ENCODE data around the gene MXI1.

DNA sequence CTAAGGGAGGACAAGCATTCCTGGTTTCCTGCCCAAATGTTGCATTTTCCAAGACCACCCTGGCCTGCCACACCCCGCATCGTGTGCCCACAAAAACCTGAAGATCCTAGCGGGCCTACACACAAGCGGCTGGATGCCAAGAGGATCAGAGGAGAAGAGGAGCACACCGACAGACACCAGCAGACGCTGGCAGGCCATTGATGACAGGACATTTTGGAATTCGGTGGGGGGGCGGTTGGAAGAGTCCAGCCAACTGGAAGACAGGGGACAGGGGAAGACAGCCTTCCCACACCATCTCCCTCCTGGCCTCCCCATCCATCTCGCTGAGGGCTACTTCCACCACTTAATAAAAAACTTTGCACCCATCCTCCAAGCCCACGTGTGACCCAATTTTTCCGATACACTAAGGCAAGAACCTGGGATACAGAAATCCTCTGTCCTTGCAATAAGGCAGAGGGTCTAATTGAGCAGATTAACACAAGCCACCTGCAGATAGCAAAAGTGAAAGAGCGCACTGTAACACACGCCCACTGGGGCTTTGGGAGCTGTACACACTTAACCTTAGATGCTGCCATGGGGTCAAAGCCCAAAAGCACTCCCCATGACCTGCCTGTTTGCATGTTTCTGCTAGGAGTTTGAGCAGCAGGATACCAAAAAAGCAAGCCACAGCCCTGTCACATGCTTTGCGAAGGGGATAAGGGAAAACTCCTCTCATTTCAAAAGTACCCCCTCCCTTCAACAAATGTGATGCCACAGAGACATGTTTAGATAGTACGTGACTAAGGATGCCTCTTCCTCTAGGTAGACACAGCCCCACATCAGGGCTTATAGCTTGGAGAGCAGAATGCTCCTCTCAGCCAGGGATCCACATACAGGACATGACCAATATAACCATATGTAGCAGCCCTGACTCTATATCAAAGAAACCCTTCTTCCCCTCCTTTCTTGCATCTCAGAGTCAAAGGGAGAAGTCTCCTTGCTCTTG lies 110.8 kb downstream of the MXI1 start:
- TF ChIP-seq, protein P1, sequence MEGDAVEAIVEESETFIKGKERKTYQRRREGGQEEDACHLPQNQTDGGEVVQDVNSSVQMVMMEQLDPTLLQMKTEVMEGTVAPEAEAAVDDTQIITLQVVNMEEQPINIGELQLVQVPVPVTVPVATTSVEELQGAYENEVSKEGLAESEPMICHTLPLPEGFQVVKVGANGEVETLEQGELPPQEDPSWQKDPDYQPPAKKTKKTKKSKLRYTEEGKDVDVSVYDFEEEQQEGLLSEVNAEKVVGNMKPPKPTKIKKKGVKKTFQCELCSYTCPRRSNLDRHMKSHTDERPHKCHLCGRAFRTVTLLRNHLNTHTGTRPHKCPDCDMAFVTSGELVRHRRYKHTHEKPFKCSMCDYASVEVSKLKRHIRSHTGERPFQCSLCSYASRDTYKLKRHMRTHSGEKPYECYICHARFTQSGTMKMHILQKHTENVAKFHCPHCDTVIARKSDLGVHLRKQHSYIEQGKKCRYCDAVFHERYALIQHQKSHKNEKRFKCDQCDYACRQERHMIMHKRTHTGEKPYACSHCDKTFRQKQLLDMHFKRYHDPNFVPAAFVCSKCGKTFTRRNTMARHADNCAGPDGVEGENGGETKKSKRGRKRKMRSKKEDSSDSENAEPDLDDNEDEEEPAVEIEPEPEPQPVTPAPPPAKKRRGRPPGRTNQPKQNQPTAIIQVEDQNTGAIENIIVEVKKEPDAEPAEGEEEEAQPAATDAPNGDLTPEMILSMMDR (conservative IDR thresholded peaks at IDR 0.05) = no peak
- no peak for TF ChIP-seq ZFX (IDR thresholded peaks at IDR 0.05)
